Measurements from ENCODE around the gene PPP1R14D. TPM values are rescaled to one million over a fixed set of nuclear protein-coding genes. Genes with fewer than 3 reads are reported as not detected.
A peak's percentile ranks its signal among the peaks of the same experiment; 100 is the strongest.

Gene PPP1R14D
- total RNA-seq, 1 experiment from 2014 or later = not detected

DNA sequence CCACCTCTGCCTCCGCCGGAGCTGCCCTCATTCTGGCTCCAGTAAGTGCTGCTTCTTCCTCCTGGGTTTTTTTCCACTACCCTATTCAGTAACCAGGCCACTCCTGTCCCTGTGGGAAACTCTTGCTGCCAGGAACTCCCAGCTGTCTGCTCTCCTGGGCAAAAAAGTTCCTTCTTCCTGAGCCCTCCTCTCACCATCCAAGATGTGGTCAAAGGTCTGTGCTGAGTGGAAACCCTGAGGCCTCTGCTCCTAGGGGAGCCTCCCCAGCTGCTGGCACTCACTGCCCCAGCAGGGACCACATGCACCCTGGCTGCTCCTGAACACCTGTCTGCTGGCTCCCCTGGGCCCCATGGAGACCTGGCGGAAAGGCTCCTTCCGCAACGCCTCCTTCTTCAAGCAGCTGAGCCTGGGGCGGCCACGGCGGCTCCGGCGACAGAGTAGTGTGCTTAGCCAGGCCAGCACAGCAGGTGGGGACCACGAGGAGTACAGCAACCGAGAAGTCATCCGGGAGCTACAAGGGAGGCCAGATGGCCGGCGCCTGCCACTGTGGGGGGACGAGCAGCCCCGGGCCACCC is 58.3 kb downstream of the PPP1R14D start:
- no peak for TF ChIP-seq POLR2AphosphoS5 (IDR thresholded peaks at IDR 0.05; ENCODE audit: low read depth, low read length)
- TF ChIP-seq, protein P1, sequence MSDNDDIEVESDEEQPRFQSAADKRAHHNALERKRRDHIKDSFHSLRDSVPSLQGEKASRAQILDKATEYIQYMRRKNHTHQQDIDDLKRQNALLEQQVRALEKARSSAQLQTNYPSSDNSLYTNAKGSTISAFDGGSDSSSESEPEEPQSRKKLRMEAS (IDR thresholded peaks at IDR 0.05) = no peak
- TF ChIP-seq SP1 (IDR thresholded peaks at IDR 0.05; ENCODE audit: low read depth) = no peak
- no peak for TF ChIP-seq CTCF (IDR thresholded peaks at IDR 0.05 in 2 of 3, conservative IDR thresholded peaks at IDR 0.05 in 1 of 3; ENCODE audit: borderline replicate concordance in 1 of 3, insufficient read depth in 1 of 3, low read depth in 2 of 3, low read length in 2 of 3)
- TF ChIP-seq POLR2A (IDR thresholded peaks at IDR 0.05; ENCODE audit: borderline replicate concordance, extremely low read depth, insufficient read depth, insufficient read length) = no peak
- no peak for TF ChIP-seq CBX3 (IDR thresholded peaks at IDR 0.05; ENCODE audit: low read depth)
- TF ChIP-seq ATF3 (IDR thresholded peaks at IDR 0.05) = no peak
- TF ChIP-seq, protein P2, sequence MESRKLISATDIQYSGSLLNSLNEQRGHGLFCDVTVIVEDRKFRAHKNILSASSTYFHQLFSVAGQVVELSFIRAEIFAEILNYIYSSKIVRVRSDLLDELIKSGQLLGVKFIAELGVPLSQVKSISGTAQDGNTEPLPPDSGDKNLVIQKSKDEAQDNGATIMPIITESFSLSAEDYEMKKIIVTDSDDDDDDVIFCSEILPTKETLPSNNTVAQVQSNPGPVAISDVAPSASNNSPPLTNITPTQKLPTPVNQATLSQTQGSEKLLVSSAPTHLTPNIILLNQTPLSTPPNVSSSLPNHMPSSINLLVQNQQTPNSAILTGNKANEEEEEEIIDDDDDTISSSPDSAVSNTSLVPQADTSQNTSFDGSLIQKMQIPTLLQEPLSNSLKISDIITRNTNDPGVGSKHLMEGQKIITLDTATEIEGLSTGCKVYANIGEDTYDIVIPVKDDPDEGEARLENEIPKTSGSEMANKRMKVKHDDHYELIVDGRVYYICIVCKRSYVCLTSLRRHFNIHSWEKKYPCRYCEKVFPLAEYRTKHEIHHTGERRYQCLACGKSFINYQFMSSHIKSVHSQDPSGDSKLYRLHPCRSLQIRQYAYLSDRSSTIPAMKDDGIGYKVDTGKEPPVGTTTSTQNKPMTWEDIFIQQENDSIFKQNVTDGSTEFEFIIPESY (IDR thresholded peaks at IDR 0.05; ENCODE audit: extremely low read depth, insufficient replicate concordance, low read length) = no peak
- no peak for TF ChIP-seq EZH2phosphoT487 (IDR thresholded peaks at IDR 0.05; ENCODE audit: borderline replicate concordance)
- no peak for TF ChIP-seq ELF1 (IDR thresholded peaks at IDR 0.05; ENCODE audit: borderline replicate concordance, low read depth)
- TF ChIP-seq EGR1 (IDR thresholded peaks at IDR 0.05; ENCODE audit: low read depth) = no peak
- TF ChIP-seq ZFX (IDR thresholded peaks at IDR 0.05) = no peak
- TF ChIP-seq SRF (IDR thresholded peaks at IDR 0.05; ENCODE audit: low read depth) = no peak
- TF ChIP-seq SIN3A (IDR thresholded peaks at IDR 0.05; ENCODE audit: low read depth) = no peak
- H3K9me2 ChIP-seq (ENCODE audit: insufficient read depth) = no peaks in the 10 kb centered on the region
- no peak overlapping the region for H3K4me3 ChIP-seq (replicated peaks in 1 of 2; ENCODE audit: low read depth in 1 of 2, low read length in 2 of 2)
- H3K4me2 ChIP-seq (ENCODE audit: low read length) = peak overlapping the region; percentile 52
- ATAC-seq = no peak
- no peaks in the 10 kb centered on the region for H3K27me3 ChIP-seq (ENCODE audit: insufficient read depth, low read length)
- H3K79me2 ChIP-seq (ENCODE audit: insufficient read depth, low read length) = no peaks in the 10 kb centered on the region
- H4K20me1 ChIP-seq (ENCODE audit: insufficient read depth) = no peaks in the 10 kb centered on the region
- RAD21 ChIA-PET (ENCODE audit: low non-redundant PET in 1 of 2, low total read pairs in 2 of 2, uncharacterized antibody in 2 of 2, unreplicated experiment in 2 of 2) = no interaction called here
- no peaks in the 10 kb centered on the region for H3K9me3 ChIP-seq (ENCODE audit: control insufficient read depth in 1 of 2, insufficient read depth in 1 of 2, low read depth in 1 of 2, low read length in 2 of 2)
- POLR2A ChIA-PET = interaction anchor here (1.6 kb wide), 1 partner anchor 76 kb away, joined by 4 read pairs; the partner anchor contains the start of gene RAD51
- H3K36me3 ChIP-seq (ENCODE audit: control insufficient read depth in 1 of 2, insufficient read depth in 2 of 2, low read length in 2 of 2) = peaks cover 0 to 9% of the 10 kb centered on the region in 2 experiments; a peak in 2 of 4 replicates
- no peak for DNase-seq (ENCODE audit: low read depth, low spot score)
- intact Hi-C loops (cut with micrococcal nuclease) = no loop called here
- peaks cover 10 to 48% of the 10 kb centered on the region in 2 experiments; a peak in 3 of 4 replicates for H3K4me1 ChIP-seq (ENCODE audit: control insufficient read depth in 1 of 2, insufficient read depth in 2 of 2, low read length in 2 of 2)
- CTCF ChIA-PET = interaction anchor here (1.2 kb wide), 1 partner anchor 122 kb away, joined by 3 read pairs; no protein-coding TSS in a partner anchor
- peak overlapping the region; percentile 49 for H3K27ac ChIP-seq (ENCODE audit: low read depth, low read length)
- no TSS peak for BruUV-seq (replicated peaks)
- peak overlapping the region; percentile 35 for H3K9ac ChIP-seq (ENCODE audit: low read length)
- H2AFZ ChIP-seq (ENCODE audit: low read depth, low read length, poor library complexity, severe bottlenecking) = no peak overlapping the region

Measured in HCT116 (cell line).